Loucy (cell line): Measurements from ENCODE around the gene CCDC191.

ENCODE experiments used
- H2AFZ ChIP-seq: fragments of 200-600 bp; sonication (generic); 2 replicates; pipeline ENCODE4 v1.6.0; 2016; ENCODE audit warnings: antibody characterized with exemption, mild to moderate bottlenecking, low read length, moderate library complexity
- H3F3A ChIP-seq: fragments of 200-600 bp; 2 replicates; pipeline ENCODE4 v1.6.0; 2016; ENCODE audit warnings: antibody characterized with exemption, low read depth, mild to moderate bottlenecking
- H3K27me3 ChIP-seq: fragments of 200-600 bp; sonication (generic); 2 replicates; pipeline ENCODE4 v1.6.1; 2014; ENCODE audit warnings: low read length, mild to moderate bottlenecking; ENCODE audit not compliant: insufficient read depth, poor library complexity, severe bottlenecking
- H3K36me3 ChIP-seq: fragments of 200-600 bp; sonication (generic); 2 replicates; pipeline ENCODE4 v1.6.1; 2016; ENCODE audit warnings: low read length; ENCODE audit not compliant: insufficient read depth
- H3K4me1 ChIP-seq: fragments of 200-600 bp; sonication (generic); 2 replicates; pipeline ENCODE4 v1.5.1; 2014; ENCODE audit warnings: low read length, mild to moderate bottlenecking; ENCODE audit not compliant: insufficient read depth, poor library complexity, severe bottlenecking
- H3K4me2 ChIP-seq: fragments of 200-600 bp; sonication (generic); 2 replicates; pipeline ENCODE4 v1.6.0; 2014; ENCODE audit warnings: antibody characterized with exemption, low read length, low read depth, mild to moderate bottlenecking; ENCODE audit not compliant: poor library complexity, severe bottlenecking
- H3K4me3 ChIP-seq: fragments of 200-600 bp; sonication (generic); 2 replicates; pipeline ENCODE4 v1.5.1; 2014; ENCODE audit warnings: low read length, mild to moderate bottlenecking, mixed read lengths; ENCODE audit not compliant: poor library complexity, severe bottlenecking
- H3K79me2 ChIP-seq: fragments of 200-600 bp; sonication (generic); 2 replicates; pipeline ENCODE4 v1.6.1; 2014; ENCODE audit warnings: low read length; ENCODE audit not compliant: insufficient read depth
- H3K9ac ChIP-seq: fragments of 200-600 bp; sonication (generic); 2 replicates; pipeline ENCODE4 v1.6.0; 2014; ENCODE audit warnings: mild to moderate bottlenecking, low read depth, low read length, moderate library complexity; ENCODE audit not compliant: poor library complexity, severe bottlenecking
- H3K9me2 ChIP-seq: fragments of 200-600 bp; sonication (generic); replicated peaks from 2 replicates; pipeline ENCODE4 v1.6.1; 2016; ENCODE audit warnings: low read depth, low read length, mixed read lengths
- H3K9me3 ChIP-seq: fragments of 200-600 bp; sonication (generic); 2 replicates; pipeline ENCODE4 v1.6.1; 2014; ENCODE audit warnings: mild to moderate bottlenecking, antibody characterized with exemption, low read length, low read depth; ENCODE audit not compliant: insufficient read depth
- H4K20me1 ChIP-seq: fragments of 200-600 bp; sonication (generic); 2 replicates; pipeline ENCODE4 v1.6.0; 2014; ENCODE audit warnings: antibody characterized with exemption, low read length, mild to moderate bottlenecking; ENCODE audit not compliant: insufficient read depth, poor library complexity, severe bottlenecking
- CTCF ChIP-seq: fragments of 200-600 bp; sonication (generic); conservative IDR thresholded peaks from 2 replicates; pipeline ENCODE4 v1.5.1; 2014; ENCODE audit warnings: mild to moderate bottlenecking, antibody characterized with exemption, low read length
- EZH2phosphoT487 ChIP-seq: fragments of 200-600 bp; IDR thresholded peaks from 2 replicates; pipeline ENCODE4 v1.6.1; 2018; ENCODE audit warnings: antibody characterized with exemption, mild to moderate bottlenecking, moderate library complexity, borderline replicate concordance

The CCDC191 gene

GRCh38 chr3:114058646-114059045 is 2.3 kb upstream of the CCDC191 start:
- Histone ChIP-seq H3K27me3 (no peaks in the 10 kb centered on the region), H3K9me2 (no peaks in the 10 kb centered on the region), H2AFZ (no peak overlapping the region), H3F3A (no peaks in the 10 kb centered on the region), H3K9me3 (no peaks in the 10 kb centered on the region), H4K20me1 (no peaks in the 10 kb centered on the region), H3K4me1 (peaks cover 45% of the 10 kb centered on the region), H3K4me2 (peak overlapping the region; percentile 93), H3K36me3 (no peaks in the 10 kb centered on the region), H3K9ac (no peak overlapping the region), H3K4me3 (peak overlapping the region; percentile 85), H3K79me2 (peaks cover 55% of the 10 kb centered on the region)
- TF ChIP-seq CTCF (no peak), EZH2phosphoT487 (no peak)

GRCh38 chr3:114057011-114057347 is 653 bp upstream of the CCDC191 start:
- peaks cover 34% of the 10 kb centered on the region for H3K4me1 ChIP-seq
- peaks cover 49% of the 10 kb centered on the region for H3K79me2 ChIP-seq
- no peaks in the 10 kb centered on the region for H3K9me2 ChIP-seq
- H3K36me3 ChIP-seq, result no peaks in the 10 kb centered on the region
- no peaks in the 10 kb centered on the region for H3K27me3 ChIP-seq
- TF ChIP-seq CTCF (no peak), EZH2phosphoT487 (no peak)
- H2AFZ ChIP-seq, result peak overlapping the region; percentile 92
- H4K20me1 ChIP-seq, result no peaks in the 10 kb centered on the region
- no peaks in the 10 kb centered on the region for H3F3A ChIP-seq
- H3K4me3 ChIP-seq, result peak overlapping the region; percentile 85
- peak overlapping the region; percentile 68 for H3K9ac ChIP-seq
- no peaks in the 10 kb centered on the region for H3K9me3 ChIP-seq
- peak overlapping the region; percentile 93 for H3K4me2 ChIP-seq

- Histone ChIP-seq H2AFZ (no peak overlapping the region), H3K27me3 (peaks cover 7% of the 10 kb centered on the region), H3K79me2 (peaks cover 6% of the 10 kb centered on the region), H3K9me3 (no peaks in the 10 kb centered on the region), H3K4me2 (no peak overlapping the region), H3K4me3 (no peak overlapping the region), H3F3A (no peaks in the 10 kb centered on the region), H3K9ac (no peak overlapping the region), H3K4me1 (peaks cover 9% of the 10 kb centered on the region), H3K9me2 (no peaks in the 10 kb centered on the region), H3K36me3 (no peaks in the 10 kb centered on the region), H4K20me1 (no peaks in the 10 kb centered on the region)
- TF ChIP-seq CTCF (no peak), EZH2phosphoT487 (no peak)
Observed at GRCh38 chr3:114052216-114052615, 4.1 kb downstream of the CCDC191 start.
